Testis (tissue), 2 donors: Measurements from ENCODE around the gene CNKSR1.

Experiments
- POLR2A ChIP-seq: fragments of 450-650 bp; IDR thresholded peaks from one replicate; pipeline ENCODE4 v1.6.1; 2017; ENCODE audit warnings: antibody characterized with exemption, mild to moderate bottlenecking, moderate library complexity
- TF ChIP-seq, protein P1 (sequence below), 3 experiments: fragments of 450-650 bp in 2 of 3; fragments of 200-600 bp in 1 of 3; sonication (generic) in 1 of 3; IDR thresholded peaks; one replicate each; pipeline ENCODE4 v1.5.1; 2016 to 2019; ENCODE audit warnings: antibody characterized with exemption in 3 of 3, mild to moderate bottlenecking in 2 of 3, moderate library complexity in 1 of 3

DNA sequence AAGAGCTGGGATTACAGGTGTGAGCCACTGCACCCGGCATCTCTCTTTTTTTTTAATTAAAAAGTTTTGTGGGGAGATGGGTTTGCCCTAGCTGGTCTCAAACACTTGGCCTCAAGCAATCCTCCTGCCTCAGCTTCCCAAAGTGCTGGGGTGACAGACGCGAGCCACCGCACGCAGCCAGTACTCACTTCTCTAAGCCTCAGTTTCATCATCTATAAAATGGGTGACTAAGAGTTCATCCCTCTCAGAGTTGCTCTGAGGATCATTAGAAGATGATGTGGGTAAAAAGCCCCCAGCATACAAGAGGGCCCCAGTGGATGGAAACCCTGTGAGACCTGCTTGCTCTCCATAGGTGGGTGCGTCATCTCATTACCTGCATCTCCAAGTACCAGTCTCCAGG, 10.6 kb downstream of the CNKSR1 start:
- TF ChIP-seq, protein P1, sequence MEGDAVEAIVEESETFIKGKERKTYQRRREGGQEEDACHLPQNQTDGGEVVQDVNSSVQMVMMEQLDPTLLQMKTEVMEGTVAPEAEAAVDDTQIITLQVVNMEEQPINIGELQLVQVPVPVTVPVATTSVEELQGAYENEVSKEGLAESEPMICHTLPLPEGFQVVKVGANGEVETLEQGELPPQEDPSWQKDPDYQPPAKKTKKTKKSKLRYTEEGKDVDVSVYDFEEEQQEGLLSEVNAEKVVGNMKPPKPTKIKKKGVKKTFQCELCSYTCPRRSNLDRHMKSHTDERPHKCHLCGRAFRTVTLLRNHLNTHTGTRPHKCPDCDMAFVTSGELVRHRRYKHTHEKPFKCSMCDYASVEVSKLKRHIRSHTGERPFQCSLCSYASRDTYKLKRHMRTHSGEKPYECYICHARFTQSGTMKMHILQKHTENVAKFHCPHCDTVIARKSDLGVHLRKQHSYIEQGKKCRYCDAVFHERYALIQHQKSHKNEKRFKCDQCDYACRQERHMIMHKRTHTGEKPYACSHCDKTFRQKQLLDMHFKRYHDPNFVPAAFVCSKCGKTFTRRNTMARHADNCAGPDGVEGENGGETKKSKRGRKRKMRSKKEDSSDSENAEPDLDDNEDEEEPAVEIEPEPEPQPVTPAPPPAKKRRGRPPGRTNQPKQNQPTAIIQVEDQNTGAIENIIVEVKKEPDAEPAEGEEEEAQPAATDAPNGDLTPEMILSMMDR (IDR thresholded peaks at IDR 0.05): no peak
- TF ChIP-seq POLR2A: no peak
